ENCODE measurements around the gene IRF3. TPM values are rescaled to one million over a fixed set of nuclear protein-coding genes. Genes with fewer than 3 reads are reported as not detected.
"Not testable (repeated sequence)": the region's sequence is repeated elsewhere in the genome, so short reads cannot be mapped to it uniquely, and the experiment has no call there.

Gene IRF3
- total RNA-seq, 1 experiment from 2014 or later = 56.9 TPM

GRCh38 chr19:49624967-49625910 is 40.4 kb downstream of the IRF3 start:
- DNase-seq (ENCODE audit: low read depth in 1 of 2, low spot score in 2 of 2) = no peak
- Histone ChIP-seq H3K27ac (no peak overlapping the region), H3K4me3 (no peak overlapping the region)

GRCh38 chr19:49617860-49618259 is 47.8 kb downstream of the IRF3 start:
- peaks cover 69% of the 10 kb centered on the region for H3K36me3 ChIP-seq
- peaks cover 23% of the 10 kb centered on the region for H3K4me1 ChIP-seq (replicated peaks)
- not testable (repeated sequence) for H3K9me3 ChIP-seq (replicated peaks); H3K27me3 ChIP-seq (replicated peaks); H3K27ac ChIP-seq; H3K4me3 ChIP-seq; DNase-seq (ENCODE audit: low read depth in 1 of 2, low spot score in 2 of 2)

More at GRCh38 chr19:49624967-49625910, 40.4 kb downstream of the IRF3 start:
- no peaks in the 10 kb centered on the region for H3K9me3 ChIP-seq (replicated peaks)
- no peaks in the 10 kb centered on the region for H3K4me1 ChIP-seq (replicated peaks)
- H3K27me3 ChIP-seq (replicated peaks) = no peaks in the 10 kb centered on the region
- peaks cover 24% of the 10 kb centered on the region for H3K36me3 ChIP-seq

- Histone ChIP-seq H3K27ac (no peak overlapping the region), H3K4me1 (replicated peaks) (peaks cover 28% of the 10 kb centered on the region), H3K9me3 (replicated peaks) (no peaks in the 10 kb centered on the region; the same call in 1 of the 2 replicates), H3K4me3 (no peak overlapping the region), H3K36me3 (peaks cover 74% of the 10 kb centered on the region), H3K27me3 (replicated peaks) (no peaks in the 10 kb centered on the region)
- DNase-seq (ENCODE audit: low read depth in 1 of 2, low spot score in 2 of 2) = no peak
Measured at GRCh38 chr19:49616945-49617344, 48.7 kb downstream of the IRF3 start.

GRCh38 chr19:49616532-49616931 is 49.1 kb downstream of the IRF3 start:
- Histone ChIP-seq H3K27me3 (replicated peaks) (no peaks in the 10 kb centered on the region), H3K9me3 (replicated peaks) (no peaks in the 10 kb centered on the region; the same call in 1 of the 2 replicates), H3K27ac (no peak overlapping the region), H3K4me1 (replicated peaks) (peaks cover 28% of the 10 kb centered on the region), H3K36me3 (peaks cover 70% of the 10 kb centered on the region), H3K4me3 (no peak overlapping the region)
- DNase-seq (ENCODE audit: low read depth in 1 of 2, low spot score in 2 of 2) = no peak

GRCh38 chr19:49615861-49616260 is 49.8 kb downstream of the IRF3 start:
- peaks cover 74% of the 10 kb centered on the region for H3K36me3 ChIP-seq

GRCh38 chr19:49614096-49614833 is 51.4 kb downstream of the IRF3 start:
- Histone ChIP-seq H3K4me3 (peak overlapping the region; percentile 7; the same call in 1 of the 2 replicates), H3K27me3 (replicated peaks) (no peaks in the 10 kb centered on the region), H3K9me3 (replicated peaks) (no peaks in the 10 kb centered on the region; the same call in 1 of the 2 replicates), H3K36me3 (peaks cover 77% of the 10 kb centered on the region), H3K27ac (peak overlapping the region; percentile 97), H3K4me1 (replicated peaks) (peaks cover 28% of the 10 kb centered on the region)
- peak; percentile 91 to 93 for DNase-seq (ENCODE audit: low read depth in 1 of 2, low spot score in 2 of 2)

More at GRCh38 chr19:49615861-49616260, 49.8 kb downstream of the IRF3 start:
- H3K27me3 ChIP-seq (replicated peaks) = no peaks in the 10 kb centered on the region
- peaks cover 28% of the 10 kb centered on the region for H3K4me1 ChIP-seq (replicated peaks)
- no peak for DNase-seq (ENCODE audit: low read depth in 1 of 2, low spot score in 2 of 2)
- no peak overlapping the region for H3K4me3 ChIP-seq
- no peaks in the 10 kb centered on the region; the same call in 1 of the 2 replicates for H3K9me3 ChIP-seq (replicated peaks)
- no peak overlapping the region for H3K27ac ChIP-seq

GRCh38 chr19:49613374-49613773 is 52.3 kb downstream of the IRF3 start:
- H3K27ac ChIP-seq = peak overlapping the region; percentile 97
- no peaks in the 10 kb centered on the region for H3K27me3 ChIP-seq (replicated peaks)
- H3K36me3 ChIP-seq = peaks cover 79% of the 10 kb centered on the region
- peaks cover 28% of the 10 kb centered on the region for H3K4me1 ChIP-seq (replicated peaks)
- no peaks in the 10 kb centered on the region; the same call in 1 of the 2 replicates for H3K9me3 ChIP-seq (replicated peaks)
- peak overlapping the region; percentile 7; the same call in 1 of the 2 replicates for H3K4me3 ChIP-seq
- peak in 1 of 2 experiments; percentile 31 for DNase-seq (ENCODE audit: low read depth in 1 of 2, low spot score in 2 of 2)

Other genes starting within 250 kb of the IRF3 start
- gene PTH2, start 242.4 kb downstream of the IRF3 start, total RNA-seq (2014; rRNA removed; shearing (Covaris generic)) = not detected in 2 replicates
- gene GFY, start 240.5 kb downstream of the IRF3 start, total RNA-seq (2014; rRNA removed; shearing (Covaris generic)) = not detected in 2 replicates
- gene SLC17A7, start 224.3 kb downstream of the IRF3 start, total RNA-seq (2014; rRNA removed; shearing (Covaris generic)) = not detected in 2 replicates
- gene PIH1D1, start 214.0 kb downstream of the IRF3 start, total RNA-seq (2014; rRNA removed; shearing (Covaris generic)) = 78.2 and 111 TPM in 2 replicates
- gene ALDH16A1, start 212.6 kb downstream of the IRF3 start, total RNA-seq (2014; rRNA removed; shearing (Covaris generic)) = 37.5 and 52.9 TPM in 2 replicates
- gene FLT3LG, start 191.6 kb downstream of the IRF3 start, total RNA-seq (2014; rRNA removed; shearing (Covaris generic)) = 0.95 TPM in 1 of 2 replicates, not detected in the other
- gene RPL13A, start 178.2 kb downstream of the IRF3 start, total RNA-seq (2014; rRNA removed; shearing (Covaris generic)) = 1,714 and 2,572 TPM in 2 replicates
- gene RPS11, start 169.4 kb downstream of the IRF3 start, total RNA-seq (2014; rRNA removed; shearing (Covaris generic)) = 2,318 and 2,803 TPM in 2 replicates
- 11.8 and 21.5 TPM in 2 replicates for gene FCGRT, start 153.2 kb downstream of the IRF3 start, total RNA-seq (2014; rRNA removed; shearing (Covaris generic))
- gene RCN3, start 137.9 kb downstream of the IRF3 start, total RNA-seq (2014; rRNA removed; shearing (Covaris generic)) = 55.5 and 61.2 TPM in 2 replicates
- 129 and 140 TPM in 2 replicates for gene NOSIP, start 85.3 kb downstream of the IRF3 start, total RNA-seq (2014; rRNA removed; shearing (Covaris generic))
- gene PRRG2, start 84.5 kb downstream of the IRF3 start, total RNA-seq (2014; rRNA removed; shearing (Covaris generic)) = not detected in 2 replicates
- gene PRR12, start 74.7 kb downstream of the IRF3 start, total RNA-seq (2014; rRNA removed; shearing (Covaris generic)) = 0.66 and 2.6 TPM in 2 replicates
- 8.1 and 30.6 TPM in 2 replicates for gene RRAS, start 25.7 kb downstream of the IRF3 start, total RNA-seq (2014; rRNA removed; shearing (Covaris generic))
- 23.2 and 27.3 TPM in 2 replicates for gene SCAF1, start 23.6 kb downstream of the IRF3 start, total RNA-seq (2014; rRNA removed; shearing (Covaris generic))
- gene BCL2L12, start 76 bp upstream of the IRF3 start, total RNA-seq (2014; rRNA removed; shearing (Covaris generic)) = 9.5 and 16.2 TPM in 2 replicates
- gene PRMT1, start 11.4 kb upstream of the IRF3 start, total RNA-seq (2014; rRNA removed; shearing (Covaris generic)) = 208 and 421 TPM in 2 replicates
- 0.58 TPM in 1 of 2 replicates, not detected in the other for gene ADM5, start 23.7 kb upstream of the IRF3 start, total RNA-seq (2014; rRNA removed; shearing (Covaris generic))
- 0.05 TPM in 1 of 2 replicates, not detected in the other for gene CPT1C, start 25.3 kb upstream of the IRF3 start, total RNA-seq (2014; rRNA removed; shearing (Covaris generic))
- gene TSKS, start 97.4 kb upstream of the IRF3 start, total RNA-seq (2014; rRNA removed; shearing (Covaris generic)) = not detected in 2 replicates
- gene AP2A1, start 101.1 kb upstream of the IRF3 start, total RNA-seq (2014; rRNA removed; shearing (Covaris generic)) = 87.8 and 103 TPM in 2 replicates
- 3.4 and 10.0 TPM in 2 replicates for gene FUZ, start 147.4 kb upstream of the IRF3 start, total RNA-seq (2014; rRNA removed; shearing (Covaris generic))
- gene MED25, start 152.4 kb upstream of the IRF3 start, total RNA-seq (2014; rRNA removed; shearing (Covaris generic)) = 13.2 and 14.6 TPM in 2 replicates
- 65.8 and 98.0 TPM in 2 replicates for gene PTOV1, start 185.3 kb upstream of the IRF3 start, total RNA-seq (2014; rRNA removed; shearing (Covaris generic))
- 19.6 and 35.0 TPM in 2 replicates for gene PNKP, start 201.7 kb upstream of the IRF3 start, total RNA-seq (2014; rRNA removed; shearing (Covaris generic))
- 2.5 and 8.8 TPM in 2 replicates for gene AKT1S1, start 211.5 kb upstream of the IRF3 start, total RNA-seq (2014; rRNA removed; shearing (Covaris generic))
- 2.2 and 3.9 TPM in 2 replicates for gene TBC1D17, start 211.8 kb upstream of the IRF3 start, total RNA-seq (2014; rRNA removed; shearing (Covaris generic))
- gene IL4I1, start 231.0 kb upstream of the IRF3 start, total RNA-seq (2014; rRNA removed; shearing (Covaris generic)) = 0.18 TPM in 1 of 2 replicates, not detected in the other

Measured in SJSA1 (cell line).